GM18511 (cell line): ENCODE measurements around the gene SUGCT.

ENCODE experiments used
- ATAC-seq: cut with Tn5 transposase; IDR thresholded peaks from one replicate; pipeline ENCODE4 v1.9.1; 2021; ENCODE audit warnings: mild to moderate bottlenecking, moderate library complexity; ENCODE audit not compliant: unreplicated experiment

The SUGCT gene

GRCh38 chr7:40755438-40755837, 620.6 kb downstream of the SUGCT start:
- ATAC-seq = no peak

DNA sequence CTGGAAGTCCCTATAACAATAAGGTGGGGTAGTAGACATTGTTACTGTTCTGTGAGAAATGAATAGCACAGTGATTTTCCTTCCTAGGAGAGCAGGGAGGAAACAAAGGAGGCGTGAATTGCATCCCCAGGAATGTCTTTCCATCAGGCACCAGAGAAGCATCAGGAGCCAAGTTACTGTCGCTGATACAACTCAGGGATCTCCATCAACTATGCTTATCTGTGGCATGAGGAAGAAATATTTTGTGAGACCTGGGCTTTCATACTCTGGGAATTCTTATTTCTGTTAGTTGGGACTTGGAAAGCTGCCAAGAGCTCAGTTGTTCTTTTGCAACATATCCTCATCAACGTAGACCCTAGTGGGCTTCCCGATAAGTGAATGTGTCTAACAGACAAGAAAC, 622.3 kb downstream of the SUGCT start:
- ATAC-seq = no peak

DNA sequence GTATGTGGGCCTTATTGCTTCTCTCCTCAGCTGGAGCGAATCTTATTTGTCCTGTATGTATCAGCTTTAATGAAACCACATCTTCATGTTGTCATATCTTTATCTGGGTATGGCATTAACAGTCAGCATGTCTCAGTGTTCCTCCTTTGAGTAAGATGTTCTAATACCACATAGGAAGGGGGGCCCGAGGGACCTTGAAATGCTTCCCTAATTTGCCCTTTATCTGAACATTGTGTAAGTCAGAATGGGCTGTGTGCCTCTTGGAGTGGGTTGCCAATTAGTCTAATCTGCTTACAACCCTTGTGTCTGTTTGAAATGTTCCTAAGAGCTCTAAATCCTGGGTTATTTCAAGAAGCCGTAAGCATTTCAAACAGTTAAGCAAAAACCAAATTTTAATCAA, 623.8 kb downstream of the SUGCT start:
- no peak for ATAC-seq

GRCh38 chr7:40760293-40760964, 625.6 kb downstream of the SUGCT start:
- no peak for ATAC-seq

- ATAC-seq = no peak
Measured at GRCh38 chr7:40760987-40761386, 626.2 kb downstream of the SUGCT start.

DNA sequence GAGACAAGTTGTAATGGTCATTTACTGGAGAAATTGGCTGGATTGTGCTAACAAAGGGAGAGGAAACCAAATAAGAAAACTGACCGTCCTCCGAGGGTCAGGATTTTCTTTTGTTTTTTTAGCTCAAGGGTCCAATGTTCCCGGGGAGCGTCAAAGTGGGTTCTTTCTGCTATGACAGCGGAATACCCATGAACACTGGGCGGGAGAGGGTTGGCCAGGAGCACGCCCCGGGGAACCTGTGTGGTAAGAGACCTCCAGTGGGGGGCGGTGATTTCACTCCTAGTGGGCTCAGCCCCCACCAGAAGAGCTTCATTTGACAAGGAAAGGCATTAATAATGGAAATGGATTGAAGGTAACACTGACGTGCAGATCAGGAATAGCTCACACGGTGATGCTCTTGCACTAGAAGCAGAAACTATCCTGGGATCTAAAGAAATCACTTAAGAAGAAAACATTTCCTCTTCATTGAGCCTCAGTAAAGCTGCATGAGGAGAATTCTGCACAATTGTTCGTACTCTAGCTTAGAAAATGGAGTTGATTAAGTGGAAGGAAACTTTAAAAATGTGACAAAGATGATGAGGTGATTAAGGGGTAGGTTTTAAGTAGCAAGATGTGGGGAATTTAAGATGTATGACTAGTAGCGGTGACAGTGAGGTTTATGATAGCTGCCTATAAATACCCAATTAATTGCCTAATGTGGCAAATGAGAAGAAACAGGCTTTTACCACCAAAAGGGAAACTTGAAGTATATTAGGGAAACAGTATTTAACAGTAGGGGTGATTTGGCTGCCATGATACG, 627.2 kb downstream of the SUGCT start:
- no peak for ATAC-seq

- no peak for ATAC-seq
Measured at GRCh38 chr7:40763319-40764287, 628.8 kb downstream of the SUGCT start.

DNA sequence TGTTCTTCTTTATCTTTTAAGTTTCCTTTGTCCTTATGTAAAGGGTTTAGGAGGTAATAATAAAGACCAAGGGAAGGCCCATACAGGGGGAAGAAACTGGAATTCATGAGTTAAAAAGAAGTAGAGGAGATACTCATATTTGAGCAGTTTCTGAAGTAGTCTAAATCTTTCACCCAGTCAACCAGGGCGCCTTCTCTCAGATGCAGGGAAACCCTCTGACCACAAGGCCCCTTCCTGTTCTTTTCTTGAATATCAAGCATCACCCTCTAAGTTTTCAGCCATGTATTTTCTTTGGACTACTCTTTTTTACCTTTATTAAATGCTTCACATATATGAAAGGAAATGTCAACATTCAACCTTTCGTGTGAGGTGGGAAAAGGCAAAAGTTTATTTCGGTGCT, 630.8 kb downstream of the SUGCT start:
- no peak for ATAC-seq

GRCh38 chr7:40772096-40772495, 637.3 kb downstream of the SUGCT start:
- no peak for ATAC-seq

DNA sequence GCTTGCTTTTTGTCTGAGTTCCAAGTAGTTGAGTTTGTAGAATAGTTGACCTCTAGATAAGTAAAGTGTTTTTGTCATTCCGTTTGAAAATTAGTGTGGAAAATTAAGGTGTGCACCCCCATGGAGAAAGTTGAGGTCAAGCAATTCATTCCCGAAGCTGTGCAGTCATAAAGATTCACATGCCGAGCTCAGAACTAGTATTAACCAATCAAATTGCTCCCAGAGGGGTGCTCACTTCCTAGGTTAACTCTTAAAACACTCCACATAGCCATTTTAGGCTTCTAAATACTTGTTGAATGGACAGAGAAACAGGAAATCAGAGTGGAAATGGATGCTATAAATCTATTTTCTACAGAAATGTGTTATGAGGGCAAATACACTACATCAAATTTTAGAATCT, 638.9 kb downstream of the SUGCT start:
- ATAC-seq = no peak

GRCh38 chr7:40775877-40776276, 641.1 kb downstream of the SUGCT start:
- ATAC-seq = no peak

- peak; percentile 52 for ATAC-seq
Measured at GRCh38 chr7:40777730-40778312, 643.0 kb downstream of the SUGCT start.

GRCh38 chr7:40780460-40780859, 645.7 kb downstream of the SUGCT start:
- no peak for ATAC-seq

- ATAC-seq = no peak
Measured at GRCh38 chr7:40782836-40783235, 648.0 kb downstream of the SUGCT start.

DNA sequence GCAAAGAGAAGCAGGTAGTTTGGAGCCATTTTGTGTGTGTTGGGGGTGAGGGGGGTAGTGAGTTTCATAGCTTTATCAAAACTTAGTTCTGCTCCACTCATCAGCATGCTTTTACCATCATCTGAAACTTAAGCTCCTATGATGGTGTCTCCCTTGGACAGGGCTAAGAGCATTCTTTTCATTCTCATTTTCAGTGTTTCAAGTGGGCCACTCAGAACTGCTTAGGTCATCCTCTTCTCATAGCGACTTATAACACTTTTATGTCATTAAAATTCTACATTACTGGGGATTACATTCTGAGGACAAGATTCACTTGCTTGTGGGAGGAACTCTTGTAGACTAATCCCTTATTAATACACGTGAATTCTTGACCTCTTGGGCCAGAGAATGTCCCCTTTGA, 649.4 kb downstream of the SUGCT start:
- ATAC-seq = no peak

- no peak for ATAC-seq
Measured at GRCh38 chr7:40786909-40787308, 652.1 kb downstream of the SUGCT start.

DNA sequence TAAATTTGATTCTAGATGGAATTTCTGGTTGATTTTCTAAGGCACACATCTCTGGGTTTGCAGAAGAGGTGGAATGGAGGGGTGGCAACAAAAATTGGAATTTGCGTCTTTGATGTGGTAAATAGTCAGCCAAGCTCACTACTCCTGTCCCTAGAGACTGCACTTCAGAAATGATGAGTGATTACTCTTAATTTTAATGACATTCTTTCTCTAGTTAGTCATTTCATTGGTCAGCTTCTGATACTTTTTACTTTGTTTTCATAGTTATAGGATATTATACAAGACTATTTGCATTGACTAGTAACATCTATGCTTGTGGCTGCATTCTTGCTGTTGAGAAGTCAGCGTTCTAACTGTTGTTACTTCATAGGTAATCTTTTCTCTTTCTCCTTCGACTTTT, 658.3 kb downstream of the SUGCT start:
- no peak for ATAC-seq

- no peak for ATAC-seq
Measured at GRCh38 chr7:40795607-40796006, 660.8 kb downstream of the SUGCT start.

DNA sequence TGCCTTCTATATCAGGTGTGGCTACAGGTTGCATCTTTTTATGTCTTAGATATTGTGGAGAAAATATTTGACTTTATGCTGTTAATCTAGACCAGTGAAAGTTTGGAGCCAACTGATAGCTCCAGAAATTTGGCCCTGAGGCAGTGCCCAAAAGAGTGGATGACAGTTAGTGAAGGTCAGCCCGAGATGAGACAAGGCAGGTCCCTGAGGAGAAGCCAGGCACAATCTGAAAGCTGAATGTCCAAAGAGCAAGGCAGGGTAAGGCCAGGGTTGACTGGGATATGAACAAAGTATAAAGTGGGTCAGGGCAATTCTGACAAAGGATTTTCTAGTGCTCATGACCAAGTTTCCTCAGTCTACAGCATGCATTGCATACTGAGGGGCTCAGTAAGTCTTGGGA, 661.9 kb downstream of the SUGCT start:
- ATAC-seq = no peak

DNA sequence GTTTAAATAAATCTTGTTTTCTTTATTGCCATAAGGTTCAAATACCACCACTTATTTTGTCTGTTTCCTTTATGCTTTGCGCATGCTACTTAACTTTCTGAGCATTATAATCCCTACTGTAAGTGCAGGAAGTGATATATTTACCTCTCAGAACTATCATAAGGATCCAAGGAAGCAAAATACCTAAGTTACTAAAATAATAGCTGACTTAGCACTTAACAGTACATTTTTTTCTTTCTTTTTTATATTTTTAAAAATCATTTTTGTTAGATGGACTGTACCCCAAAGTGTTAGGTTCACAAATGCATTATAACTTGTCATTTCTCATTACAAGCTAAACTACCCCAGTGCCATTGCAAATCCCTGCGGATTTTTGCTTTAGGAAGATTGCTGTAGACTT, 663.8 kb downstream of the SUGCT start:
- ATAC-seq = no peak
